Gastroesophageal sphincter (tissue), 3 donors: Measurements from ENCODE around the gene LMF2.

Experiments
- POLR2AphosphoS5 ChIP-seq: sonication (generic); formaldehyde crosslinking; IDR thresholded peaks from one replicate; pipeline ENCODE4 v1.6.1; 2017; ENCODE audit warnings: antibody characterized with exemption
- TF ChIP-seq, protein P1 (sequence below), 4 experiments: fragments of 200-600 bp in 2 of 4; fragments of 450-650 bp in 2 of 4; sonication (generic) in 1 of 4; IDR thresholded peaks; one replicate each; pipeline ENCODE4 v1.5.1; 2017 to 2019; ENCODE audit warnings: antibody characterized with exemption in 4 of 4, mild to moderate bottlenecking in 2 of 4, moderate library complexity in 2 of 4

DNA sequence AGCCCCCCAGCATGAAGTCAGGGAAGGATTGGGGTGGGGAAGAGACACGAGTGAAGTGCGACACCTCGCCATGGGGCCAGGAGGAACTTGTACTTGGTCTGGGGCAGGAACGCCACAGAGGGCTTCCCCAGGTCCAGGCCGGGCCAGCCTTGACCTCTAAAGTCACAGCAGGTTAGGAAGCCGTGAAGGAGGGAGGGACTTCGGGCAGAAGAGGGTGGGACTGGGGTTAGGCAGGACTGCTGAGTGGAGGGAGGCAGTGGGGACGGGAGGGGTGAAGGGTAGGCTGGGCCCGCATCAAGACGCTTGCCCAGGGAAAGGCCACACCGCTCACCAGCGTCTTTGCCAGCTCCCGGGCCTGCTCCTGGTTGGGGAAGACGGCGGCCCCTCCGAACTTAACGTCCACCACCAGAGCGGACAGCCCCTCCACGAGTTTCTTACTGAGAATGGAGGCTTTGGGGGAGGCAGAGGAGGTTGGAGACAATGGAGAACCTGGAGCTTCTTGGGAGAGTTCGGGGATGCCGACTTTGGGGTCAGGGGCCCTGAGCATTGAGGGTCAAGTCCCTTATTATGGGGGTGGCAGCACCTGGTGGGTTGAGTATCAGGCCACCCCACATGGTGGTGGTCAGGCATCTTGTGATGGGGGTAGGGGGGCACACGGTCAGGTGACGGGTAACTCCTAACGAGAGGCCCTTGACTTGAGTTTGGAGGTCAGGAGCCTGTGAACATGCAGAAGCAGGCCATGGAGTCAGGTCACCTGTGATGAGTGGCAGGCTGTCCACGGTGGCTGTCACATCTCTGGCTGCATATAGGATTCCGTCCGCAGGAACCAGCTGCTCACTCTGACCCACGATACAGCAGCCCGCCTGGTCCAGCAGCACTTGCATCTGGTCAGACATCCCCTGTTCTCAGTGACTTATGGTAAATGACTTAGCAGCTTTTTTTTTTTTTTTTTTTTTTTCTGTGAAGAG, 19.6 kb upstream of the LMF2 start:
- TF ChIP-seq, protein P1, sequence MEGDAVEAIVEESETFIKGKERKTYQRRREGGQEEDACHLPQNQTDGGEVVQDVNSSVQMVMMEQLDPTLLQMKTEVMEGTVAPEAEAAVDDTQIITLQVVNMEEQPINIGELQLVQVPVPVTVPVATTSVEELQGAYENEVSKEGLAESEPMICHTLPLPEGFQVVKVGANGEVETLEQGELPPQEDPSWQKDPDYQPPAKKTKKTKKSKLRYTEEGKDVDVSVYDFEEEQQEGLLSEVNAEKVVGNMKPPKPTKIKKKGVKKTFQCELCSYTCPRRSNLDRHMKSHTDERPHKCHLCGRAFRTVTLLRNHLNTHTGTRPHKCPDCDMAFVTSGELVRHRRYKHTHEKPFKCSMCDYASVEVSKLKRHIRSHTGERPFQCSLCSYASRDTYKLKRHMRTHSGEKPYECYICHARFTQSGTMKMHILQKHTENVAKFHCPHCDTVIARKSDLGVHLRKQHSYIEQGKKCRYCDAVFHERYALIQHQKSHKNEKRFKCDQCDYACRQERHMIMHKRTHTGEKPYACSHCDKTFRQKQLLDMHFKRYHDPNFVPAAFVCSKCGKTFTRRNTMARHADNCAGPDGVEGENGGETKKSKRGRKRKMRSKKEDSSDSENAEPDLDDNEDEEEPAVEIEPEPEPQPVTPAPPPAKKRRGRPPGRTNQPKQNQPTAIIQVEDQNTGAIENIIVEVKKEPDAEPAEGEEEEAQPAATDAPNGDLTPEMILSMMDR (IDR thresholded peaks at IDR 0.05) = no peak
- TF ChIP-seq POLR2AphosphoS5 = no peak
